OCI-LY3 (cell line): ENCODE data around the gene TMEM120A.

ENCODE experiments used
- EZH2phosphoT487 ChIP-seq: fragments of 200-600 bp; shearing (Covaris generic); IDR thresholded peaks from 2 replicates; pipeline ENCODE4 v1.6.1; 2018; ENCODE audit warnings: antibody characterized with exemption, mixed run types, low read depth
- TF ChIP-seq, protein P1 (sequence below): fragments of 200-600, 300-600 bp; sonication (generic); IDR thresholded peaks from 2 replicates; pipeline ENCODE4 v1.5.1; 2014; ENCODE audit warnings: antibody characterized with exemption, low read length, low read depth

GRCh38 chr7:75967055-75967454 lies 27.3 kb downstream of the TMEM120A start:
- TF ChIP-seq, protein P1, sequence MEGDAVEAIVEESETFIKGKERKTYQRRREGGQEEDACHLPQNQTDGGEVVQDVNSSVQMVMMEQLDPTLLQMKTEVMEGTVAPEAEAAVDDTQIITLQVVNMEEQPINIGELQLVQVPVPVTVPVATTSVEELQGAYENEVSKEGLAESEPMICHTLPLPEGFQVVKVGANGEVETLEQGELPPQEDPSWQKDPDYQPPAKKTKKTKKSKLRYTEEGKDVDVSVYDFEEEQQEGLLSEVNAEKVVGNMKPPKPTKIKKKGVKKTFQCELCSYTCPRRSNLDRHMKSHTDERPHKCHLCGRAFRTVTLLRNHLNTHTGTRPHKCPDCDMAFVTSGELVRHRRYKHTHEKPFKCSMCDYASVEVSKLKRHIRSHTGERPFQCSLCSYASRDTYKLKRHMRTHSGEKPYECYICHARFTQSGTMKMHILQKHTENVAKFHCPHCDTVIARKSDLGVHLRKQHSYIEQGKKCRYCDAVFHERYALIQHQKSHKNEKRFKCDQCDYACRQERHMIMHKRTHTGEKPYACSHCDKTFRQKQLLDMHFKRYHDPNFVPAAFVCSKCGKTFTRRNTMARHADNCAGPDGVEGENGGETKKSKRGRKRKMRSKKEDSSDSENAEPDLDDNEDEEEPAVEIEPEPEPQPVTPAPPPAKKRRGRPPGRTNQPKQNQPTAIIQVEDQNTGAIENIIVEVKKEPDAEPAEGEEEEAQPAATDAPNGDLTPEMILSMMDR: no peak
- TF ChIP-seq EZH2phosphoT487: no peak
